Esophagus (tissue), 2 donors: Measurements from ENCODE around the gene TCAP. TPM values are rescaled to one million over a fixed set of nuclear protein-coding genes. Genes with fewer than 3 reads are reported as not detected.

Source experiments
- H3K27ac ChIP-seq, 2 donors: one replicate each; pipeline ENCODE4 v1.5.1; 2013; ENCODE audit warnings: low read depth in 2 of 2, mild to moderate bottlenecking in 2 of 2, inconsistent platforms in 1 of 2, low read length in 1 of 2, moderate library complexity in 1 of 2
- H3K27me3 ChIP-seq, 2 donors: one replicate each; pipeline ENCODE4 v1.6.1; 2013; ENCODE audit warnings: low read length in 2 of 2, control low read depth in 1 of 2, mild to moderate bottlenecking in 1 of 2; ENCODE audit not compliant: insufficient read depth in 2 of 2, control insufficient read depth in 1 of 2
- H3K36me3 ChIP-seq, 2 donors: one replicate each; pipeline ENCODE4 v1.6.1; 2013; ENCODE audit warnings: low read length in 1 of 2; ENCODE audit not compliant: control insufficient read depth in 2 of 2, insufficient read depth in 2 of 2
- H3K4me1 ChIP-seq, 2 donors: one replicate each; pipeline ENCODE4 v1.6.1; 2013; ENCODE audit warnings: low read length in 1 of 2; ENCODE audit not compliant: control insufficient read depth in 2 of 2, insufficient read depth in 2 of 2
- H3K4me3 ChIP-seq, 2 donors: one replicate each; pipeline ENCODE4 v1.5.1; 2013; ENCODE audit warnings: low read length in 2 of 2, mild to moderate bottlenecking in 2 of 2, low read depth in 1 of 2, moderate library complexity in 1 of 2
- H3K9me3 ChIP-seq, 2 donors: one replicate each; pipeline ENCODE4 v1.6.1; 2013; ENCODE audit warnings: mild to moderate bottlenecking in 2 of 2, low read depth in 1 of 2, low read length in 1 of 2, moderate library complexity in 1 of 2; ENCODE audit not compliant: control insufficient read depth in 2 of 2, insufficient read depth in 1 of 2
- WGBS, 2 donors: extraction: QIAGEN DNeasy Blood & Tissue Kit; methylation state at CpG; one replicate each; pipeline ENCODE4 v1.1.7; 2013; 5-methylcytosine and 5-hydroxymethylcytosine counted together
- polyA plus RNA-seq, 2 donors: library from polyadenylated mRNA; stranded (reverse); fragments of 200-250 nt; gene quantifications; one replicate each; pipeline ENCODE4 v1.2.3, GENCODE V29; 2013
- donor health status: healthy with polysubstance abuse.
- donor health status: Bipolar disorder and iron deficiency.

TCAP gene
- polyA plus RNA-seq, 2 donors = 0.78 to 0.88 TPM

DNA sequence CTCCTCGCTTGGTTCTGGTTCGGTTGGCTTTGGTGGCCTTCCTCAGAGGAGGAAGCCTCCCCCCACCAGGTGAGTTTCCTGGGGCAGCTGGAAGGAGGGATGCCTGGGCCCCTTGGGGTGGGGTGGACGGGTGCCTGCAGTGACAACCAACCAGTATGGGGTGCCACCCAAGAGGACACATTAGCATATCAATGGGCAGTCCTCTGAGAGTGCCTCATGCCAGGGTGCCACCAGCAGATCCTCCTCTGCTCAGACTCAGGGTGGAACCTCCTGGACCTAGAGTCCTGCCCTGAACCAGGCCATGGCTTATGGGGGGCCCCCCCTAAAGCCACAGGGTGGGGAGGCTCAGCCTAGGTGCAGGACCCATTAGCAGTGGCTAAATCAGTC lies 35.7 kb upstream of the TCAP start:
- no peaks in the 10 kb centered on the region for H3K27me3 ChIP-seq
- no peak overlapping the region for H3K4me3 ChIP-seq
- no peaks in the 10 kb centered on the region for H3K36me3 ChIP-seq
- H3K27ac ChIP-seq = no peak overlapping the region
- H3K4me1 ChIP-seq = peaks cover 3 to 13% of the 10 kb centered on the region in 2 donors
- WGBS, 2 donors = 67 to 73% methylated on average over 3 of the region's 3 CpGs
- no peaks in the 10 kb centered on the region for H3K9me3 ChIP-seq

DNA sequence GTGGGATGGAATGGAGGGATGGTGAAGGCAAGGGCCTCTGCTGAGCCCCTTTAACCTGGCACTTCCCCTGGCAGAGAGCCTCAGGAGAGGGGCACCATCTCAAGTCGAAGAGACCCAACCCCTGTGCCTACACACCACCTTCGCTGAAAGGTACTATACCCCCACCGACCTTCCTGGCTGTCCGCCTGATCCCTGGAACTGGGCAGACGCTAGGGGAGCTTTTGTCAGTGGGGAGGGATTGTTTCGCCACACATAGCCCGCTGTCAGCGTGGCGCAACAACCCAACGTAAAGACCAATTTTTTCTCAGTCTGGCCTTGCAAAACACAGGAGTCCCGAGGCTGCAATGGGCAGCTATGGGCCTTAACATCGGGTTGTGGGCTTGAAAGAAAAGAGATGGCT lies 35.3 kb upstream of the TCAP start:
- Histone ChIP-seq H3K4me1 (peaks cover 3 to 12% of the 10 kb centered on the region in 2 donors), H3K9me3 (no peaks in the 10 kb centered on the region), H3K4me3 (no peak overlapping the region), H3K27me3 (no peaks in the 10 kb centered on the region), H3K27ac (no peak overlapping the region), H3K36me3 (no peaks in the 10 kb centered on the region)
- WGBS, 2 donors = 70 to 80% methylated on average over 12 of the region's 12 CpGs

DNA sequence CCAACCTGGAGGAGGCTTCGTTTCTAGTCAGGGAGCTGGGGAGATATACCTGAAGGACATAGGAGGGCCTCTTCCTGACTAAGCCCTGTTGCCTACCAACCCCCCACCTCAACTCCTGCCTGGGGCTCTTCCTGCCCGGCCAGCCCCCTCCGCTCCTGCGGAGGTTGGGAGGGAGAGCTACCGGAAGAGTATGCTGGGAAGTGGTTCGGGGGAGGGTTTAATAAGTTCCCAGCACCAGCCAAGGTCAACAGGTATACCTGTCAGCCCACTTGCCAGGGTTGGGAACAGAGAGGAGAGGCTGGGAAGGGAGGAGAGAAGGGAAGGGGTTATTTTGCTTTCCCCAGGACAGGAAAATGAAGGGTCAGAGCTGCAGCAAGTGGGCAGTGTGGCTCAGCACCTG lies 33.7 kb upstream of the TCAP start:
- peaks cover 0 to 3% of the 10 kb centered on the region in 2 donors for H3K4me1 ChIP-seq
- H3K9me3 ChIP-seq = no peaks in the 10 kb centered on the region
- H3K36me3 ChIP-seq = no peaks in the 10 kb centered on the region
- H3K4me3 ChIP-seq = no peak overlapping the region
- WGBS, 2 donors = 16 to 21% methylated on average over 6 of the region's 6 CpGs
- H3K27ac ChIP-seq = no peak overlapping the region
- H3K27me3 ChIP-seq = no peaks in the 10 kb centered on the region

DNA sequence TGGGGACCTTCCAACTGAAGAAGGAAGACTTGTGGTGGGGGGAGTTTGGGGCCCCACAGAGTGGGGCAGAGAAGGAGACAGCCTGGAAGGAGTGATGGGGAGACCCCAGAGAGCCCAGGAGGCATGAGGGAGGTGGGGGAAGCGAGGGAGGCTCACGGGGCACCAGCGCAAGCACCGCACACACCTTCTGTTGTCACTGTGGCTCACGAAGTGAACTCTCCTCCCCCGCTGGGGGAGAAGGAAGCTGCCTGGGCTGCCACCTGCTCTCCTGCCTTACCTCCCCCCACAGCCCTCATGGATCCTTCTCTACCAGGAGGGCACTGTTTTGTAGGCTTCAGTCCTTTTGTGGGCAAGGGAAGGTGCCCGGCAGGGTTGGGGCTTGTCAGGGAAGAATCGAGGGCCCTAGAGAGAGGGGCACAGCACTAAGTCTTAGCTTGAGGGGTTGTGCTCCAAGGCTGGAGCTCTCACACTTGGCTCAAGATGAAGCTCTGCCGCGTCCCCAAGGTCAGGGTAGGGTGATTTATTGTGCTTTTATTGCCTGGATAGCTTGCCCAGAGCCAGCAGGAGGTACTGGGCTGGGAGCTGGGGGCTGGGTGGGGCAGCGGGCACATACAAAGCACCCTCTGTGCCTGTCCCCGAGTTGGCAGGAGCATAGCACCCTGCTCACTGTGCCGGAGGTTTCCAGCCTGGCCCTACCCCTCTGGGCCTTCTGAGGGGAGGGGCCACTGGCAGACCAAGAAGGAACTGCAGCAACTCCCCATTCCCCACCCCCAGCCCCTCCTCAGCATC lies 32.8 kb upstream of the TCAP start:
- peaks cover 0 to under 1% of the 10 kb centered on the region in 2 donors for H3K4me1 ChIP-seq
- 54 to 57% methylated on average over 11 to 13 of the region's 13 CpGs for WGBS, 2 donors

DNA sequence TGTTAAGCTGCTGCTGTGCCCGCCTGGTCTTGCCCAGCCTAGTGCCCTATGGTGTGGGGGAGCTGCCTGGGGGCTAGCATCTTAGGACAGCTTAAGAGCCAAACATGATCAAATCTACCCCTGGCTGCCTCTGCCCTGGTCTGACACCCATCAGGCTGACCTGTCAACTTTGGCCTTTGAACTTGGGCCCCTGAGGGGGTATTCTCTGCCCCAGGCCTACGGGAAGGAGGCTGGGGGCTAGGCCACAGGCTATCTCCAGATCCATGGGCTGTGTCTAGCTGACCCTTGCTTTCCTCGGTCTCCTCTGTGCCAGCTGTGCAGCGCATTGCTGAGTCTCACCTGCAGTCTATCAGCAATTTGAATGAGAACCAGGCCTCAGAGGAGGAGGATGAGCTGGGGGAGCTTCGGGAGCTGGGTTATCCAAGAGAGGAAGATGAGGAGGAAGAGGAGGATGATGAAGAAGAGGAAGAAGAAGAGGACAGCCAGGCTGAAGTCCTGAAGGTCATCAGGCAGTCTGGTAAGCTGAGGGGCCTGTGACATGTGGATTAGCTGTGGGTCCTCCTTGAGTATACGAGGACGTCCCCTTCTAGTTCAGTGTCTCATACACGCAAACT lies 31.5 kb upstream of the TCAP start:
- no peak overlapping the region for H3K4me3 ChIP-seq
- peaks cover 0 to 4% of the 10 kb centered on the region in 2 donors for H3K4me1 ChIP-seq
- H3K36me3 ChIP-seq = no peaks in the 10 kb centered on the region
- no peak overlapping the region for H3K27ac ChIP-seq
- 70 to 73% methylated on average over 8 of the region's 8 CpGs for WGBS, 2 donors
- no peaks in the 10 kb centered on the region for H3K27me3 ChIP-seq
- no peaks in the 10 kb centered on the region for H3K9me3 ChIP-seq

More for the DNA sequence above, 32.8 kb upstream of the TCAP start:
- Histone ChIP-seq H3K27me3 (no peaks in the 10 kb centered on the region), H3K27ac (no peak overlapping the region), H3K9me3 (no peaks in the 10 kb centered on the region), H3K36me3 (no peaks in the 10 kb centered on the region), H3K4me3 (no peak overlapping the region)

DNA sequence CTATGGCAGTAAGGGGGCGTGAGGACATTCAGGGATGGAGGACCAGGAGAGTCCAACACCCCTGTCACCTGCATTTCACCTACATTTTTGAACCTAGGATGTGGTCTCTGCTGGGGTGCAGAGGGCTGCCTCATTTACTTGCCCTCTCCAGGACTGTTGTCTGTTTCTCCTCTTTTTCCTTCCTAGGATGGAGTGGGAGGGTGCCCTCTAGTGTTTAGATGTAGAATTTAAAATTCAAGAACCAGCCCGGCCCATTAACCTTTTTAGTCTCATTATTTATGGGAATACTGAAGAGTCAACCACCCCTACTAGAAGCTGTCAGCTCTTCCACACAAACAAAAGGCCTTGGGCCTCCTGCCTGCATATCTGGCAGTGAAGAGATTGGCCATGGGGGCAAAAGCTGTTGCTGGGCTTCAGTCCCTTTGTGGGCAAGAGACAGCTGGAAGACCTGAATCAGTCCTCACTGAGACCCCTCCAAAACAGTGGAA lies 30.7 kb upstream of the TCAP start:
- no peak overlapping the region for H3K4me3 ChIP-seq
- no peaks in the 10 kb centered on the region for H3K9me3 ChIP-seq
- no peaks in the 10 kb centered on the region for H3K27me3 ChIP-seq
- no peak overlapping the region for H3K27ac ChIP-seq
- H3K4me1 ChIP-seq = peaks cover 0 to 4% of the 10 kb centered on the region in 2 donors
- WGBS, 2 donors = 45 to 52% methylated on average over 2 of the region's 2 CpGs
- no peaks in the 10 kb centered on the region for H3K36me3 ChIP-seq

DNA sequence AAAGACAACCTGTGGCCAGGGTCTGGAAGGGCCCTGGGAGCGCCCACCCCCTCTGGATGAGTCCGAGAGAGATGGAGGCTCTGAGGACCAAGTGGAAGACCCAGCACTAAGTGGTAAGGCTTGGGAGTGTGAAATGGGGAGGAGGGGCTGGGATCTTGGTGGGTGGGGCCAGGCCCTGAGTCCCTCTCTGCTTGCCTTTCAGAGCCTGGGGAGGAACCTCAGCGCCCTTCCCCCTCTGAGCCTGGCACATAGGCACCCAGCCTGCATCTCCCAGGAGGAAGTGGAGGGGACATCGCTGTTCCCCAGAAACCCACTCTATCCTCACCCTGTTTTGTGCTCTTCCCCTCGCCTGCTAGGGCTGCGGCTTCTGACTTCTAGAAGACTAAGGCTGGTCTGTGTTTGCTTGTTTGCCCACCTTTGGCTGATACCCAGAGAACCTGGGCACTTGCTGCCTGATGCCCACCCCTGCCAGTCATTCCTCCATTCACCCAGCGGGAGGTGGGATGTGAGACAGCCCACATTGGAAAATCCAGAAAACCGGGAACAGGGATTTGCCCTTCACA lies 29.5 kb upstream of the TCAP start:
- no peaks in the 10 kb centered on the region for H3K9me3 ChIP-seq
- H3K27me3 ChIP-seq = no peaks in the 10 kb centered on the region
- H3K4me1 ChIP-seq = peaks cover 0 to 4% of the 10 kb centered on the region in 2 donors
- 87 to 90% methylated on average over 7 to 8 of the region's 8 CpGs for WGBS, 2 donors
- no peaks in the 10 kb centered on the region for H3K36me3 ChIP-seq
- no peak overlapping the region for H3K27ac ChIP-seq
- H3K4me3 ChIP-seq = no peak overlapping the region

DNA sequence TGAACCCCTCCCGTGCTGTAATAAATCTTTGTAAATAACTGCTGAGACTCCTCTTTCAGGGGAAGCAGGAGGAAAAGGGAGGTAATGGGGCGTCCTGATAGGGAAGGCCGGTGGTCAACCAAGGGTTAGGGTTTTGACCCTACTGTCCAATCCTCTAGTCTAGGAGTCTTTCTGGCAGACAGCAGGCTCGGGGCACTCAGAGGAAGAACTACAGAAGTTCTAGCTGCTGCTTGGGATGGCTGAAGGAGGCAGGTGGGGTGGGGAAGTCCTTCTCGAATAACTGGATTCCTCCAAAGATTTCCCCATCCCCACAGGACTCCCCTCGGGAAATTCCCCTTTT lies 28.6 kb upstream of the TCAP start:
- Histone ChIP-seq H3K4me1 (peaks cover 0 to 7% of the 10 kb centered on the region in 2 donors), H3K9me3 (no peaks in the 10 kb centered on the region), H3K27me3 (no peaks in the 10 kb centered on the region), H3K36me3 (no peaks in the 10 kb centered on the region), H3K27ac (peak overlapping the region; percentile 78 to 93), H3K4me3 (peak overlapping the region; percentile 91 to 93)
- 19 to 26% methylated on average over 6 of the region's 6 CpGs for WGBS, 2 donors

DNA sequence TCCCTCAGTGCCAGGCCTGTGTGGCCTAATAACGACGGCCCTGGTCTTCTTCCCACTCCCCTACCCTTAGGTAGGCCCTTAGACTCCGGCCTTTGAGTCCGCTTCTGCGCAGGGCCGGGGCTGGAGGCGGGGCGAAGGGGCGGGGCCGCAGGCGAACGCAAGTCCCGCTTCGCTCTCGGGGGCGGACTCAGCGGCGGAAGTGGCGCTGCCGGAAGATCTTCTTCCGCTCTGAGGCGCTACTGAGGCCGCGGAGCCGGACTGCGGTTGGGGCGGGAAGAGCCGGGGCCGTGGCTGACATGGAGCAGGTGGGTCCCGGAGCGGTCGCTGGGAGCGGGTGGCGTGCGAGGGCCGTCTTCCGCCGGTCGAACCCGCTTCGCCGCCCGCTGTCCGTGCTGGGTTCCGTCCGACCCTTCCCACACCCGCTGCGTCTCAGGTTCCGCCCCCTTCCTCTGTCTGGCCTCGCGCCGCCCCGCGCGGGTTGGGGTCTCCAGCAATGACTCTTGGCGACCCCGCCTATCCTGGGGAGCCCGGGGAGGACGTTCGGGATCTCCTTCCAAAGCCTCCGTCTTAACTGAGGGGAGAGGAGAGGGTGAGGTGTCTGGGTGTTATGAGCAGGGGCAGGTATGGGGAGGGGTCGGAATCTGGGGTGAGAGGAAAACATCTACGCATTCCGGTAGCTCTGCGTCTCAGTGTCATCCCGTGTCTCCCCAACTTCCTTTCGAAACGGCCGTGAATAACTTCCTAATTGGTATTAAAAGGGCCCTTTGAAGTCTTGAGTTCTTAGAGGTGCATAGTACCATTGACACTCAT lies 28.0 kb upstream of the TCAP start, which contains the start of gene STARD3:
TSS of gene STARD3 (plus strand) at position 218 of the 810 bp plus-strand sequence. CDS start 16,388 bp downstream, outside the sequence.
- H3K27ac ChIP-seq = peak within 1 kb of the TSS; percentile 78 to 93
- no peaks in the 10 kb centered on the region for H3K36me3 ChIP-seq
- H3K4me1 ChIP-seq = peaks cover 0 to 7% of the 10 kb centered on the region in 2 donors
- H3K4me3 ChIP-seq = peak within 1 kb of the TSS; percentile 91 to 93
- no peaks in the 10 kb centered on the region for H3K27me3 ChIP-seq
- WGBS, 2 donors = 0 to 1% methylated on average over 52 to 69 of the region's 69 CpGs
- H3K9me3 ChIP-seq = no peaks in the 10 kb centered on the region
